ENCODE measurements around the gene ATOH8. TPM values are rescaled to one million over a fixed set of nuclear protein-coding genes. Genes with fewer than 3 reads are reported as not detected.

Gene ATOH8
- polyA plus RNA-seq, 1 of the 3 experiments (the other 2 are of a cell fraction): 5.6 TPM

DNA sequence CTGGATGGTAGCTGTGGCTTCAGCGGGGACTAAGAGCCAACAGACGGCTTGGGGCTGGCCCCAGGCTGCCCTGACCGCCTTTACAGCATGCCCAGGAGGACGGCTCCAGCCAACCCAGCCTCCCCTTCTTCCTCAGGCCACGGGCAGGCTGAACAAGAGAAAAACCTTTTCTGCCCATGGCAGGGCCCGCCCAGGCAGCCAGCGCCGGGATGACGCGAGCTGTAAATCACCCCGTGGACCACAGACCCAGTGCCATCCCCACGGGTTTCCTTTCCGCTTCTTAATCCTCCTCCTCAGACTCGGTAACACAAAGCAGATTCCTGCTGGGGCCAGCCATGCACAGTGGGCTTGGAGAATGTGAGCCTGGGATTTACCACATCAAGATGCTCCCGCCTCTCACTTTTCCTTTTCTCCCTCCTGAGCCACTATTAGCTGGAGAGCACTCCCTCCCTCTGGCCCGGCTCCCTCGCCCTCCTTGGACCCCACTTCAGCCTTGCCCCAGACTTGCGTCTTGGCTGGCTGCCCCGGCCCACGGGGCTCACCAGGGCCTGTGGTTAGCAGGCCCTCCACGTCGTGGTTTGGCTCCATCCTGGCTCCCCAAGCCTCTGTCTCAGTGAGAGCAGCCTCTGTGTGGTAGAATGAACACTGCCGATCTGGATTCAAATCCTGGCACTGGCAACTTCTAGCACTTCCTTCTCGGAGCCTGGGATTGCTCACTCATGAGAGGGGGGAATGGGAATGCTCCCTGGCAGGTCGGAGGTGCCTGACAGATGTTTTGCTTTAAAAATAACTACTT is 31.4 kb downstream of the ATOH8 start:
- ChIA-PET POLR2A (no interaction called here), CTCF (interaction anchor here (0.7 to 4.9 kb wide), 10 partner anchors 8 to 56 kb away, joined by 3 to 23 read pairs (median 5); no protein-coding TSS in a partner anchor)
- no peak overlapping the region for H2AFZ ChIP-seq (ENCODE audit: low read depth)
- peak overlapping the region; percentile 34; the same call in 1 of the 2 replicates for H3K4me2 ChIP-seq
- H3K9me2 ChIP-seq: no peaks in the 10 kb centered on the region
- no peak overlapping the region for H3K4me3 ChIP-seq (ENCODE audit: low read depth in 2 of 2, low read length in 1 of 2)
- no peak overlapping the region for H3K9ac ChIP-seq
- no peak for DNase-seq
- H3K9me3 ChIP-seq: no peaks in the 10 kb centered on the region
- peaks cover 26% of the 10 kb centered on the region for H3F3A ChIP-seq (replicated peaks; ENCODE audit: insufficient read depth)
- peak overlapping the region in 1 of 2 experiments; percentile 15; a peak in 1 of 4 replicates for H3K27ac ChIP-seq (ENCODE audit: low read depth in 2 of 2, low read length in 1 of 2)
- peaks cover 44% of the 10 kb centered on the region for H3K79me2 ChIP-seq (ENCODE audit: insufficient read depth)
- WGBS (ENCODE audit: low lambda C conversion rate): 66% methylated on average over 25 of the region's 25 CpGs
- H3K36me3 ChIP-seq (replicated peaks in 1 of 2; ENCODE audit: control insufficient read depth in 1 of 2, insufficient read depth in 2 of 2, low read length in 1 of 2): peaks cover 0 to 10% of the 10 kb centered on the region in 2 experiments
- H4K20me1 ChIP-seq (ENCODE audit: insufficient read depth): no peaks in the 10 kb centered on the region
- peaks cover 7 to 13% of the 10 kb centered on the region in 2 experiments; a peak in 3 of 4 replicates for H3K4me1 ChIP-seq (ENCODE audit: control insufficient read depth in 1 of 2, insufficient read depth in 2 of 2, low read depth in 1 of 2, low read length in 1 of 2)
- TF ChIP-seq NRF1 (IDR thresholded peaks at IDR 0.05; ENCODE audit: low read depth, low read length): no peak
- 0 out of 2 replicates have a peak, but pooled peaks have one; percentile 23 for TF ChIP-seq MAX (IDR thresholded peaks at IDR 0.05; ENCODE audit: low read depth)
- 0 out of 2 replicates have a peak, but pooled peaks have one; percentile 10 for TF ChIP-seq SIN3A (IDR thresholded peaks at IDR 0.05; ENCODE audit: borderline replicate concordance, low read depth, low read length)
- peak in 1 of 2 experiments; percentile 78; a peak in 1 of 4 replicates for TF ChIP-seq EP300 (IDR thresholded peaks at IDR 0.05; ENCODE audit: borderline replicate concordance in 1 of 2, low read depth in 1 of 2, low read length in 1 of 2)
- TF ChIP-seq MEF2A (IDR thresholded peaks at IDR 0.05; ENCODE audit: borderline replicate concordance, low read depth): no peak
- TF ChIP-seq, protein P1, sequence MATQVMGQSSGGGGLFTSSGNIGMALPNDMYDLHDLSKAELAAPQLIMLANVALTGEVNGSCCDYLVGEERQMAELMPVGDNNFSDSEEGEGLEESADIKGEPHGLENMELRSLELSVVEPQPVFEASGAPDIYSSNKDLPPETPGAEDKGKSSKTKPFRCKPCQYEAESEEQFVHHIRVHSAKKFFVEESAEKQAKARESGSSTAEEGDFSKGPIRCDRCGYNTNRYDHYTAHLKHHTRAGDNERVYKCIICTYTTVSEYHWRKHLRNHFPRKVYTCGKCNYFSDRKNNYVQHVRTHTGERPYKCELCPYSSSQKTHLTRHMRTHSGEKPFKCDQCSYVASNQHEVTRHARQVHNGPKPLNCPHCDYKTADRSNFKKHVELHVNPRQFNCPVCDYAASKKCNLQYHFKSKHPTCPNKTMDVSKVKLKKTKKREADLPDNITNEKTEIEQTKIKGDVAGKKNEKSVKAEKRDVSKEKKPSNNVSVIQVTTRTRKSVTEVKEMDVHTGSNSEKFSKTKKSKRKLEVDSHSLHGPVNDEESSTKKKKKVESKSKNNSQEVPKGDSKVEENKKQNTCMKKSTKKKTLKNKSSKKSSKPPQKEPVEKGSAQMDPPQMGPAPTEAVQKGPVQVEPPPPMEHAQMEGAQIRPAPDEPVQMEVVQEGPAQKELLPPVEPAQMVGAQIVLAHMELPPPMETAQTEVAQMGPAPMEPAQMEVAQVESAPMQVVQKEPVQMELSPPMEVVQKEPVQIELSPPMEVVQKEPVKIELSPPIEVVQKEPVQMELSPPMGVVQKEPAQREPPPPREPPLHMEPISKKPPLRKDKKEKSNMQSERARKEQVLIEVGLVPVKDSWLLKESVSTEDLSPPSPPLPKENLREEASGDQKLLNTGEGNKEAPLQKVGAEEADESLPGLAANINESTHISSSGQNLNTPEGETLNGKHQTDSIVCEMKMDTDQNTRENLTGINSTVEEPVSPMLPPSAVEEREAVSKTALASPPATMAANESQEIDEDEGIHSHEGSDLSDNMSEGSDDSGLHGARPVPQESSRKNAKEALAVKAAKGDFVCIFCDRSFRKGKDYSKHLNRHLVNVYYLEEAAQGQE (IDR thresholded peaks at IDR 0.05; ENCODE audit: low read depth, low read length): no peak
- no peak for TF ChIP-seq USF2 (IDR thresholded peaks at IDR 0.05; ENCODE audit: borderline replicate concordance, low read depth, low read length)
- TF ChIP-seq TCF12 (IDR thresholded peaks at IDR 0.05): peak; percentile 85
- TF ChIP-seq CHD2 (IDR thresholded peaks at IDR 0.05; ENCODE audit: low read length, partially characterized antibody): no peak
- TF ChIP-seq NFIC (IDR thresholded peaks at IDR 0.05; ENCODE audit: borderline replicate concordance): peak; percentile 90
- TF ChIP-seq FOXM1 (IDR thresholded peaks at IDR 0.05; ENCODE audit: low read depth): no peak
- TF ChIP-seq RCOR1 (IDR thresholded peaks at IDR 0.05; ENCODE audit: low read length): no peak
- TF ChIP-seq ELF1 (IDR thresholded peaks at IDR 0.05): no peak
- no peak for TF ChIP-seq GABPA (IDR thresholded peaks at IDR 0.05; ENCODE audit: low read depth)
- TF ChIP-seq EZH2phosphoT487 (IDR thresholded peaks at IDR 0.05; ENCODE audit: borderline replicate concordance, low read depth): no peak
- TF ChIP-seq RXRA (IDR thresholded peaks at IDR 0.05; ENCODE audit: borderline replicate concordance, low read depth): no peak
- TF ChIP-seq PBX3 (IDR thresholded peaks at IDR 0.05): peak; percentile 26; the same call in 1 of the 2 replicates
- TF ChIP-seq TEAD4 (IDR thresholded peaks at IDR 0.05; ENCODE audit: borderline replicate concordance, insufficient read depth): 0 out of 2 replicates have a peak, but pooled peaks have one; percentile 34
- TF ChIP-seq, protein P2, sequence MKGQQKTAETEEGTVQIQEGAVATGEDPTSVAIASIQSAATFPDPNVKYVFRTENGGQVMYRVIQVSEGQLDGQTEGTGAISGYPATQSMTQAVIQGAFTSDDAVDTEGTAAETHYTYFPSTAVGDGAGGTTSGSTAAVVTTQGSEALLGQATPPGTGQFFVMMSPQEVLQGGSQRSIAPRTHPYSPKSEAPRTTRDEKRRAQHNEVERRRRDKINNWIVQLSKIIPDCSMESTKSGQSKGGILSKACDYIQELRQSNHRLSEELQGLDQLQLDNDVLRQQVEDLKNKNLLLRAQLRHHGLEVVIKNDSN (IDR thresholded peaks at IDR 0.05; ENCODE audit: borderline replicate concordance, low read depth): no peak
- no peaks in the 10 kb centered on the region for H3K27me3 ChIP-seq (ENCODE audit: insufficient read depth)

All from SK-N-SH (cell line).